HG03039 (cell line): ENCODE results near the gene FNIP2.

Experiments
- ATAC-seq: cut with Tn5 transposase; IDR thresholded peaks from one replicate; pipeline ENCODE4 v1.9.1; 2021; ENCODE audit warnings: mild to moderate bottlenecking, moderate library complexity; ENCODE audit not compliant: unreplicated experiment

Gene FNIP2

DNA sequence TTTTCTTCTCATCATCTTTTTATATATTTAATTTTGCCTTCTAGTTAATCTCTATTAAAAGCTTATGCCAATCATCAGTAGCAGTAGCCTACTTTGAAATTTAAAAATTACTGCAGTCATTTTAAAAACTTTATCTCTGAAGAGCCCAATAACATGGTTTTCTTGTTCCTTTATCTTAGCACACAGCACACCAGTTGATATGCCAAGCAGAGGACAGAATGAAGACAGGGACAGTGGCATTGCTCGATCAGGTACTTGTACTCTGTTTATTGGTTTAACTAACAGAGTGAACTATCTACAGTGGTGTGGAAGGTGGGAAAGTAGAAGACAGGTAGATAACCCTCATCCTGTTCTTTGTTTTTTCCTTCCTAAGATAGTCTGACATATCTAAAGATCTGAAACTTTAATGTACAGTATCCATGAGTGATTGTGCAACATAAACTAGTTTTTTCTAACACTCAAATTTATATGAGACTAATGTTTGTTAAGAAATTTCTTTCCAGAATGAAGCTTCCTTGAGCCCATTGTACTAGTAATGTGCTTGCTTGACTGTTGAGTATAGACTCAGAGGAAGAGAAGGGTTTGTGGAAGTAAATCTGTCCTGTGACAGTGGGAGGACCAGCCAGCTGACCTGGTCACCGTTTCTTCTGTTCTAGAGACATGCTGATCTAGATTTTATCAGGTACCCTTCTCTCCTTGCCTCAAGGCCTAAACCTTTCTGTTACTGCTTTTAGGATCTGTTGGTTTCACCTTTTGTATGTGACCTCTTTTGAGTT is 66.6 kb downstream of the FNIP2 start:
- ATAC-seq: no peak

- ATAC-seq: no peak
Measured at GRCh38 chr4:158836002-158836369, 67.2 kb downstream of the FNIP2 start.

DNA sequence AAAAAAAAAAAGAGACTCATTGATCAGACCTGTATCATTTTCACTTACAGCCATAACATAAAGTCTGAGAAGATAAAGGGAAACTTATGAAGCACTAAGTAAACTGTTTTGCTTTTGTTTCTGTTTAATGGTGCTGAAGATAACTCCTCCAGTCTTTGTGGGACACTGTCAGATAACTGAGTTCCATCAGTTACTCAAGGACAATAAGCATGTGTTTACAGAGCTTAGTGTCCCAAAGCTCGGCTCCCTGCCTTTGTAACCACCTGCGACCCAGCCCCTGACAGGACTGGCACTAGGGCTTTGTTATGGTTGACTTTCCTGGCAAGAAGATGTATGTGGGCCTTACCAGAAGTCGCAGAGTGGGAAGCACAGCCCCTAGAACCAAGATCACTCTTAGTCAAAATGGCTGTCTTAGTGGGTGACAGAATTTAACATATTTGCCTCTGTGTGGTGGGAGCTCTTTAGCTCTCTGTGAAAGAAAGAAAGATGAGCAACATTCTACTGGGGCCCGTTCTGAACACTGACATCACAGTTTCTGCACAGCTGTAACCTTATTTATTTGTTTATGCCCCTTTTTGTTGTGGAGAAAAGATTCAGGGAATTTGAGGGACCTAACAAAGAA is 68.1 kb downstream of the FNIP2 start:
- no peak for ATAC-seq

- ATAC-seq: no peak
Measured at GRCh38 chr4:158837527-158838141, 68.8 kb downstream of the FNIP2 start.

GRCh38 chr4:158840131-158840530 is 71.3 kb downstream of the FNIP2 start:
- no peak for ATAC-seq

- no peak for ATAC-seq
Measured at GRCh38 chr4:158841540-158841939, 72.7 kb downstream of the FNIP2 start.

- ATAC-seq: no peak
Measured at GRCh38 chr4:158845311-158846041, 76.7 kb downstream of the FNIP2 start.

GRCh38 chr4:158847535-158847934 is 78.7 kb downstream of the FNIP2 start:
- no peak for ATAC-seq

DNA sequence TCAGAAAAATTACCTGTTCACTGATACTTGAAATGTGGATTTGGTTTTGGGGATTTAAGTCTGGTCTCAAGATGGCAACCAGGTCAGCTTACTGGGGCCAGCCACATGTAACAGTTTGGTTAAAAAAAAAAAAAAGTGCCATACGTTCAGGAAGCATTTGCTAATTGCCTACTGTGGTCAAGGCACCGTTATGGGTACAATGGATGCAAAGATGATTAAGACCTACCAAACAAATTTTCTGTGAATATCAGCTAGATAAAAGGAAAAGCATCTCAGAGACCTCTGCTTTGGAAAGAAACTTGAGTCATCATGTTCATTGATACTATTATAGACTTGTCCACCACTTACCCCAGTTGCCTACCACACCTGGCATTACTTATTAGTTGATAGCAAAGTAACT is 80.9 kb downstream of the FNIP2 start:
- no peak for ATAC-seq

- ATAC-seq: no peak
Measured at GRCh38 chr4:158850371-158850770, 81.5 kb downstream of the FNIP2 start.

DNA sequence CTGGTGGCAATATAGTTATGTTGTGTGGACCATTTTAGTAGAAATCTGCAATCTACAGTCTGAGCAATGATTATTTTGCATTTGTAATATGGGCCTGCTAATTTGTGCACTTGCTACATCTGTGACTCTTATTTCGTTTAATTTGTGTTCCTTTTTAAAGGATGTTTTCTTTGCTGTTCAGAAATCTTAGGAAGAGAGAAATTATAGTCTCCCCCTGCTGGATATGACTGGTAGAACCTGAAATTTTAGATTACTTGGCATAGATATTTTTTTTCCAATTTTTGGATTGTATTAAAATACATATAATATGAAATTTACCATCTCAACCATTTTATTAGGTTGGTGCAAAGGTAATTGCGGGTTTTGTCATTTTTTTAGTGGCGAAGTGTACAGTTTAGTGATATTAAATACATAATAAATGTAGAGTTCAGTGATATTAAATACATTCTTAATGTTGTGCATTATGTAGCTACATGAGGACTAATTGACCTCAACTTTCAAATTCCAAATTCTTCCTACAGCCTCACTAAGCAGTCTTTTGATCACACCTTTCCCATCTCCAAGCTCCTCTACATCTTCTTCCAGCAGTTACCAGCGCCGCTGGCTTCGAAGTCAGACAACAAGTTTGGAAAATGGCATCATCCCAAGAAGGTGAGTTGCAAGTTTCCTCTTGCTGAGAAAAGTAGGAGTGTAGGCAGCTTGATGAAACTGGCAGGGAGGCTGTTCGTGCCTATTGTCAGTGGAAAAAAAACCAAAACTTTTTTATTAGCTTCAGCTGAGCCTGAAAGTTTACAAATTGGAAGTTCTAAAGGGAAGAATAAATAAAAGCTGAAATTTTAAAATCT is 82.2 kb downstream of the FNIP2 start:
- ATAC-seq: no peak

- ATAC-seq: no peak
Measured at GRCh38 chr4:158854236-158854635, 85.4 kb downstream of the FNIP2 start.

DNA sequence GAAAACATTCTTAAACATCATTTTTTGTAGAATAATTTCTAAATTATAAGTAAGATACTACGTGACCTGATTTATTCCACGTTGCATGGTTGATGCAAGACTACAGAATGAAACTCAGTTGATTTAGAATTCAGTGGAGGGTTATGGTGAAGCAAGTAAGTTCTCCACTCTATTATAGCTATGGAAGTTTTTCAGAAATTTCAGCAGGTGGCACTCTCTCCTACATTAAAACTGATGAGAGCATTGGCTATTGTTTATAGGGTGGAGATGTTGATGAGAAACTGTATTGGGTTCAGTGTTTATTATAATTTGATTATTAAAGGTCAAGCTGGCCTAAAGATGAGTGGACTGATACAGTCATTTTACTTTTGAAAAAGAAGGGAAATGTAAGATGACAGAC is 88.0 kb downstream of the FNIP2 start:
- peak; percentile 54 for ATAC-seq

GRCh38 chr4:158857951-158858350 is 89.1 kb downstream of the FNIP2 start:
- no peak for ATAC-seq

GRCh38 chr4:158858410-158859199 is 89.8 kb downstream of the FNIP2 start:
- ATAC-seq: no peak

GRCh38 chr4:158859661-158860060 is 90.8 kb downstream of the FNIP2 start:
- ATAC-seq: no peak

DNA sequence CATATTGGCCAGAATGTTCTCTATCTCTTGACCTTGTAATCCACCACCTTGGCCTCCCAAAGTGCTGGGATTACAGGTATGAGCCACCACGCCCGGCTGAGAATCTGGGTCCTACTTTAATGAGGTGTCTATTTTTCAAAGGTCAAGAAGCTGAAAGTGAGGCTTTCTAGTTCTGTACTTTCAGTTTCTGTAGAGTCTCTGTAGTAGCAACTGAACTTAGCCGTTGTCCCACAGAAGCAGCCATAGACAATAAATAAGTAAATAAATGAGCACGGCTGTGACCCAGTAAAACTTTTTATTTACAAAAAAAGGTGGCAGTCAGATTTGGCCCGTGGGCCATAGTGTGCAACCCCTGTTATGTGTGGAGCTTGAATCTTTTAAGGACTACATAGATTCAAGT is 92.0 kb downstream of the FNIP2 start:
- peak; percentile 68 for ATAC-seq

- ATAC-seq: peak; percentile 44
Measured at GRCh38 chr4:158861281-158861680, 92.5 kb downstream of the FNIP2 start.

GRCh38 chr4:158861766-158862165 is 92.9 kb downstream of the FNIP2 start:
- ATAC-seq: no peak

DNA sequence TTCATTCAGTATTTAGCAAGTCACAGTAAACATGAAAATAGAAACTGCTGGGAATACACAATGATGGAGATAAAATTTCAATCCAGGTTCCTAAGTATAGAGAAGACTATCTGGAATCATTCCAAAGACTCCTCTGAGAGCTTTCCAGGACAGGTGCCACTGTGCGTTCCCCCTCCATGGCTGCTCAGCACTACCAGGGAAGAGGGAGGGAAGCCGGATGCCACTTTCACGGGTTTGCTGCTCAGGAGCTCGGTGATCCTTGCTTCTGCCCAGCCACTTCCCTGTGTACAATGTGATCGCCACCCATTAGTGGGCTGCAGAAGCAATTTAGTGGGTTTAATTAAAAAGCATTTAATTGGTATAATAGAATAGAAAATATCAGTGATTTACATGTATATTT is 94.5 kb downstream of the FNIP2 start:
- ATAC-seq: no peak
